ENCODE measurements around the gene TMEM25.

Gene TMEM25

DNA sequence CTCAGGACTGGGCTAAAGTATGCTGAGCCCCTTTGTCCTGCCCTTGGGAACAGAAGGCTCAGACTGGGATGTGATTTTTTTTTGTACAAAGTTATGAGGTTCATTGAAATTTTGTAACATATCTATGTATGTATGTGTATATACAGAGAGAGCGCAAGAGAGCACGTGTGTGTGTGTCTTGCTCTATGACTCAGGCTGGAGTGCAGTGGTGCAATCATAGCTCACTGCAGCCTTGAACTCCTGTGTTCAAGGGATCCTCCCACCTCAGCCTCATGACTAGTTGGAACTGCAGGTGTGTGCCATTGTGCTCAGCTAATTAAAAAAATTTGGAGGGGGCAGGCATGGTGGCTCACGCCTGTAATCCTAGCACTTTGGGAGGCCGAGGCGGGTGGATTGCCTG is 5.7 kb downstream of the TMEM25 start:
- no peak overlapping the region for H3K4me3 ChIP-seq (ENCODE audit: control insufficient read depth, low read depth, low read length)
- TF ChIP-seq, protein P1, sequence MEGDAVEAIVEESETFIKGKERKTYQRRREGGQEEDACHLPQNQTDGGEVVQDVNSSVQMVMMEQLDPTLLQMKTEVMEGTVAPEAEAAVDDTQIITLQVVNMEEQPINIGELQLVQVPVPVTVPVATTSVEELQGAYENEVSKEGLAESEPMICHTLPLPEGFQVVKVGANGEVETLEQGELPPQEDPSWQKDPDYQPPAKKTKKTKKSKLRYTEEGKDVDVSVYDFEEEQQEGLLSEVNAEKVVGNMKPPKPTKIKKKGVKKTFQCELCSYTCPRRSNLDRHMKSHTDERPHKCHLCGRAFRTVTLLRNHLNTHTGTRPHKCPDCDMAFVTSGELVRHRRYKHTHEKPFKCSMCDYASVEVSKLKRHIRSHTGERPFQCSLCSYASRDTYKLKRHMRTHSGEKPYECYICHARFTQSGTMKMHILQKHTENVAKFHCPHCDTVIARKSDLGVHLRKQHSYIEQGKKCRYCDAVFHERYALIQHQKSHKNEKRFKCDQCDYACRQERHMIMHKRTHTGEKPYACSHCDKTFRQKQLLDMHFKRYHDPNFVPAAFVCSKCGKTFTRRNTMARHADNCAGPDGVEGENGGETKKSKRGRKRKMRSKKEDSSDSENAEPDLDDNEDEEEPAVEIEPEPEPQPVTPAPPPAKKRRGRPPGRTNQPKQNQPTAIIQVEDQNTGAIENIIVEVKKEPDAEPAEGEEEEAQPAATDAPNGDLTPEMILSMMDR (conservative IDR thresholded peaks at IDR 0.05; ENCODE audit: control insufficient read depth, insufficient read depth, low read depth, low read length), result no peak
- peak; percentile 35 for DNase-seq (ENCODE audit: low read depth)

DNA sequence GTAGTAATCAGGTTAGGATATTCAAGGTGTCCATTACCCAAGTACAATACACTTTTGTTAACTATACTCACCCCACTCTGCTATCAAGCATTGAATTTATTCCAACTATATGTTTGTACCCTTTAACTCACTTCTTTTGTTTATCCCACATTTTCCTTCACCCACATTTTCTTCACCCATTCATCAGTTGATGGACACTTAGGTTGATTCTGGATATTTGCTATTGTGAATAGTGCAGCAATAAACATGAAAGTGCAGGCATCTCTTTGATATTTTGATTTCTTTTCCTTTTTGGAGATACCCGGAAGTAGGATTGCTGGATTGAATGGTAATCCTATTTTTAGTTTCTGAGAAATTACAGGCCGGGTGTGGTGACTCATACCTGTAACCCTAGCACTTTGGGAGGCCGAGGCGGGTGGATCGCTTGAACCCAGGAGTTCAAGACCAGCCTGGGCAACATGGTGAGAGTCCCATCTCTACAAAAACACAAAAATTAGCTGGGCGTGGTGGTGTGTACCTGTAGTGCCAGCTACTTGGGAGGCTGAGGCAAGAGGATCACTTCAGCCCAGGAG is 6.5 kb downstream of the TMEM25 start:
- DNase-seq (ENCODE audit: low read depth), result peak; percentile 18

DNA sequence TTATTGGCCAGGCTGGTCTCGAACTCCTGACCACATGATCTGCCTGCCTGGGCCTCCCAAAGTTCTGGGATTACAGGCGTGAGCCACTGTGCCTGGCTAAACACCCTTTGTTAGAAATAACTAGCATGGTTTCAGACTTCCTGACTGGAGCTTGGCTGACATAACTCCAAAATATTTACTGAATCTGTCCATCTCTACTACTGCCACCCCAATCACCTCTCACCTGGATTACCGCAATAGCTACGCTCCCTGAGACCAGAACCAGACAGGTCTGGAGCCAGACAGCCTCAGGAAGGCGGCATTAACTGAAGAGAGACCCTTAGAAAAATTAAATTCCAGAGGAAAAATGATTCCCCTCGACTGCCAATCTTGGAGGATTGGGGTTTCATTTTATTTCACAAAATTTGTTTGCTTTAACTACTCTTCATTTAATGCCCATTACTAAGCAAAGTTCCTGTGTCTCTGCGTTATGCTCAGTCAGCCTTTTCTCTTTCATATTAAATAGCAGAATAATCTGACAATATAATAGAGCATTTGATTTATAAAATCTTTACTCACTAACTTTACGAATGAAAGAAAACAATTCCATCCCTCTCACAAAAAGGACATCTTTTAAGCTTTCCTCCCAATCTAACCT is 13.1 kb downstream of the TMEM25 start:
- TF ChIP-seq, protein P1 (conservative IDR thresholded peaks at IDR 0.05; ENCODE audit: control insufficient read depth, insufficient read depth, low read depth, low read length), result no peak
- no peak overlapping the region for H3K4me3 ChIP-seq (ENCODE audit: control insufficient read depth, low read depth, low read length)
- DNase-seq (ENCODE audit: low read depth), result no peak

More for the DNA sequence above, 6.5 kb downstream of the TMEM25 start:
- H3K4me3 ChIP-seq (ENCODE audit: control insufficient read depth, low read depth, low read length), result no peak overlapping the region
- TF ChIP-seq, protein P1 (conservative IDR thresholded peaks at IDR 0.05; ENCODE audit: control insufficient read depth, insufficient read depth, low read depth, low read length), result no peak

DNA sequence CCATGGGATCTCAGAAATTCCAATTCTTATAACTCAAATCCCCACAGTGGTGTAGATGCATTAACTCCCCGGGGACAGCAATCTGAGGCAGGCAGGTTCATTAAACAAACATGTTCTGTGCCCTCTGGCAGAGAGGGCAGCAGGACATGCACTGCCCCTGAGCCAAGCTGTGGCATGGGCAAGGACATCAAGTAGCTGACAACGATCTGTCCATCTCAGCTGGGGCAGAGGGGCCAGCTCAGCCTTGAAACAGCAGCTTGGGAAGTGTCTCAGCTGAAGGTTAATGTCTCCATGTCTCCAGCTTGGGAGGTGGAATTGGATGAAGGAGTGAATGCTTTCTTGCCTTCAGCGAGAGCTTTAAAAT is 13.6 kb downstream of the TMEM25 start:
- TF ChIP-seq, protein P1 (conservative IDR thresholded peaks at IDR 0.05; ENCODE audit: control insufficient read depth, insufficient read depth, low read depth, low read length), result no peak
- no peak for DNase-seq (ENCODE audit: low read depth)
- no peak overlapping the region for H3K4me3 ChIP-seq (ENCODE audit: control insufficient read depth, low read depth, low read length)

DNA sequence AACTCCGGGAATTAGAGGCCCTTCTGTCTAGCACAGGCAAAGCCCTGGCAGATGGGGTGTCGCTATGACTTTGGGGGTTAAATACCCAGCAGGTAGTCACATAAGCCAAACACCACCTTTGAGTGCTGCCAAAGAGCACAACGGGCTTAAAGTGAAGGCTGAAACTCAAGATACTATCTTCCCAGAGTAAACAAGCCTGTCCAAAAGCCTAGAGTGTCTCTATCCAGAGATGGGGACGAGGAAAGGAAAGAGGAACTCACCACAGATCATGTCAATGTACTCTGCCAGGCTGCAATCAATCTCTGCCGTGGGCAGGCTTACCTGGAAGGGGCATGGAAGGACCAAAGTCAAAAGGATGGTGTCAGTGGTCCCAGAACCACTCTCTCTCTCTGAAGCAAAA is 14.5 kb downstream of the TMEM25 start:
- TF ChIP-seq, protein P1 (conservative IDR thresholded peaks at IDR 0.05; ENCODE audit: control insufficient read depth, insufficient read depth, low read depth, low read length), result no peak
- no peak overlapping the region for H3K4me3 ChIP-seq (ENCODE audit: control insufficient read depth, low read depth, low read length)
- DNase-seq (ENCODE audit: low read depth), result no peak

DNA sequence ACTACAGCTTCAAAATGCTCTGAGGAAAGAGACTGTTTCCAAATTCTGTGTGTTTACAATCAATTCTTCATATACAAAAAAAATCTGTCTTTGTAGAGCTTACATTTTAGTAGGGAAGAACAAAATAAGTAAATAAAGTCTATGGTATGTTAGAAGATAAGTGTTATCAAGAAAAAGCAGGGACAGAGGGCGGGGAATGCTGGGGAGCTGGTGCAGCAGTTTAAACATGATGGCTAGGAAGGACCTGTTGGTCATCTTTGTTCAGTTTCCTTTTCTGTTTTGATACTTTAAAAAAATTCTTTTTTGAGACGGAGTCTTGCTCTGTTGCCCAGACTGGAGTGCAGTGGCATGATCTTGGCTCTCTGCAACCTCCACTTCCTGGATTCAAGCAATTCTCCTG is 16.1 kb downstream of the TMEM25 start:
- no peak overlapping the region for H3K4me3 ChIP-seq (ENCODE audit: control insufficient read depth, low read depth, low read length)
- no peak for DNase-seq (ENCODE audit: low read depth)
- TF ChIP-seq, protein P1 (conservative IDR thresholded peaks at IDR 0.05; ENCODE audit: control insufficient read depth, insufficient read depth, low read depth, low read length), result no peak

Data from fibroblast of mammary gland (primary cell).